Activated CD8-positive, alpha-beta memory T cell treated with anti-CD3 and anti-CD28 coated beads, Interleukin-2, amount 50 U/mL, for 24 hours (primary cell): Measurements from ENCODE around the gene UNC5B.

Experiments used
- DNase-seq: peaks from one replicate; pipeline ENCODE4 v3.0.0-alpha.2; 2020; ENCODE audit errors: extremely low read depth

The UNC5B gene

GRCh38 chr10:71239131-71239915 lies 27.0 kb downstream of the UNC5B start:
- DNase-seq = no peak

DNA sequence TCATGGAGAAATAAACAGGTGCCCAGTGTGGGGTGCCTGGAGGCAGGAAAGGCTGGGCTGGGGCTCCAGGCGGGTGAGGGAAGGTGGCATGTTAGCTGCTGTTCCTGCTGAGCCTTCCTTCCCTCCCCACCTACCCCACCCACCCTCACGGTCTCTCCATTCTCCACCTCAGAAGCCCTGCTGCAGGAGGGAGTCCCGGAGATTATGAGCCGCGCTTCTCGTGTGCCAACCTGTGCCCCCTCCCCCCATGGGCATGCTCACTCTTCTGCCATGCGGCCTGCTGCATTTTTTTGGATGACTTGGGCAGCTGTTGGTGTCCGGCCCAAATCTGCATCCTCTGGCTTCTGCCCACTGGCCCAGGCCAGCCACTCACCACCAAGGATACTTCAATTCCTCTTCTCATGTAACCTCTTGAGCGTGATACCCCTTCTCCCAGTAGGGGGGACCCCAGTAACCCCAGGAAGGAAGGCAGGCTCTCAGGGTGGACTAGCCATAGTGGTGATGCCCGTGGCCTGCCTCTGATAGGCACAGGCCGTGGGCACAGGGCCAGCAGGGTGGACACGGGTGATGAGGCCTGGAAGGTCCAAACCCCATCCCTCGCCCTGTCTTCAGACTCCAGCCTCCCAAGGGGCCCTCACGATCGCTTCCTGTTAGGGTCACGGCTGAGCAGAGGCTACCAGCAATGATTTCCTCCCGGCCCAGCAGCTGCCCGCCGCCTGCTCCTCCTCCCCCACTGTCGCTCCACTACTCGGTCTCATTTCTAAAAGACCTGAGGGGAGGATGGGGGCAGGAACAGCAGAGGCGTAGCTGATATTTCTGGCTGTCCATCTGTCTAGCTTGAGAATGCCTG lies 27.8 kb downstream of the UNC5B start:
- no peak for DNase-seq

DNA sequence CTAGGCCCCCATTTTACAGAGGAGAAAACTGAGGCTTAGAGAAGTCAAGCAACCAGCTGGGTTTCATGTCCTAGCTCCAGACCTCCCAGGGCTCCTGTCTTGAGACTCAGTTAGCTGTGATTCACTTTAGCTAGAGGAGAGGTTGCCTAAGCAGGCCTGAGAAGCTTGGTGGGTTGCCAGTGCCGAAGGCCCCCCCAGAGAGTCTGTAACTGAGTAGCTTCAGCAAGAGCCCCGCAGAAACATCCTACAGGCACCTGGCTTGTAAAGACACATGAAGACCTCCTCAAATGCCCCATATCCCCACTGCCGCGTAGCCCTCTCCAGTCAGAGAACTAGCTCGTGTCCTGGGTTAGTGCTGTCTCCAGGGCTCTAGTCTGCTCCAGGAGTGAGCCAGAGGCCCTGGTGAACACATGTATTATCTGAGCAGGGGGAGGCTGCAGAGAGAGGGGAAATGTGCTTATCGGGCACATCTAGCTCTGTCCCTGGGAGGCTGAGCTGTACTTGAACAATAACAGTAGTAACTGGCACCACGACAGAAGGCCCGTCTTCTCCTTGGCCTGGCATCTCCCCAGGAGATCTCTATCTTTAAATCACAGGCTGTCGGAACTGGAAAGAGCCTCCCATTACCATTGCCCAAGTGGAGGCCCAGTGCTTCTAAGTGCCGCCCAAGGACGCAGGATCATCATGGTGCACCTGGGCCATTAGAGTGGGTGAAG lies 28.9 kb downstream of the UNC5B start:
- no peak for DNase-seq

DNA sequence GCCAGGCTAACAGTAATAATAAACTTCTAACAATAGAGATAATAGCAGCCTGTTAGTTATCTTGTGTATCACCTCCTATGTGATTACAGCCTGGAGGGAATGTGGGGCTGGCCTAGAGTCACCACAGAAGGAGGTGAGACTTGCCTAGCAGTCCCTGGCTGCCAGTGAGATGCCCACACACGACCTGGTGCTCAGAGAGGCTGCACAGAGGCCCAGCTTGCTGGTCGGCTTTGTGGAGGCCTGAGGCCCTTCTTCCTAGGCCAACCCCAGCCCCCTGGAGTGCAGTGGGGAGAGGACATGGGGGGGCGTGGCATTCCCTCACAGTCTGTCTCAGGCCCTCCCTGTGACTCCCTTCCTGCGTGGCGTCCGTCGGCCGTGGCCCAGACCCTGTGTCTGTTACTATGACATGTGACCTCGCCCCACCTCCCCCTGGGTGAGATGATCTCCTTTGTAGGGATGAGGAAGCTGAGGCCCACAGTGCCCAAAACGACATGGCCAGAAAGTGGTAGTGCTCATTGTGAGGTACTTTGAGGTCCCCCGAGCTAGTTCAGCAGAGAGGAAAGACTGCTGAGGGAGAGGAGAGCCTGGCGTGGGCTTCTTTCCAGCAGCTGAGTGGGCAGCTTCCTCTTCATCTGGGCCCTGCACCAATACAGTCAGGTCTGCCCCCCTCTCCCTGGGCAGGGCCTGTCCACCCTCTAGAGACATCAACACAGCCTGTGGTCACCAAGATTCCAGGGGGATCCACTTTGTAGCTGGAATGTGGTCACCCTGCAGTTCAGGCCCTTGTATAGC lies 29.7 kb downstream of the UNC5B start:
- no peak for DNase-seq

DNA sequence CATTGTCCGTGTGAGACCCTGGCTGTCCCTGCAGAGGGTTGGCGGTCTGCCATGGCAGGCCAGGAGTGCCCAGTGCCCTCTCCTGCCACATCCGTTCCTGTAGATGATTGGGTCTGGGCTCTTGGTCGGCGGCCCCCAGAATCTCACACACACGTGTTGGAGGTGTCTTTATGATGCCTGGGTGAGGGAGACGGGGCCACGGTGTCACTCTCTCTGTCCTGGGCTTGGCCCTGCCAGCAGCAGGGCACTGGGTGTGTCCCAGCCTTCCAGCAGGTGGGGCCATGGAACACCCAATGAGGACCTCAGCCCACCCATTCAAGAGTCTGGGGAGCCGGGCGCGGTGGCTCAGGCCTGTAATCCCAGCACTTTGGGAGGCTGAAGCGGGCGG lies 30.2 kb downstream of the UNC5B start:
- no peak for DNase-seq

DNA sequence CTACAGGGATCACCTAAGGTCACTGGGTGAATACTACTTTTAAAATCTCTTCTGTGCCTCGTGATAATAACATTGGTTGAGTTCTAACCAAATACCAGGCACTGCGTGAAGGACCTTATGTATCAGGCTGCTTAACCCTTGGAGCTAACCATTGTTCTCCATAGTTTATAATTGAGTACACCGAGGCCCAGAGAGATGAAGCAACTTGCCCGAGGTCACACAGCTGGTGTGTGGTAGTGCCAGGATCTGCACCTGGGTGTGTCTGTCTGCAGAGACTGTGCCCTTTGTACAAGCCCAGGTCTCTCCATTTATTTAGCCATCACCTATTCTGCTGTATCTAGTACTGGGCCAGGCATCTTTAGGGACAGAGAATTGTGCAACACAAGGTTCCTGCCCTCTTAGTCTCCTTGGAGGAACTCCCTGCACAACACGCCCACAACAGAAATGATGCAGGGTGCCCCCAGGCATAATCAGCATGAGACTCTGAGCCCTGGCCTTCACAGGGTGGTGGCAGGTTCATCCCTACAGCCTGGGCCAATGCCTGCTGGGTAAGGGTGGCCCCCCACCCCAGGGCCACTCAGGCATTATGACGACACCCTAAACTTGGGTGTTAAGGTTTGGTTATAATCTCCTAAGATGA lies 31.5 kb downstream of the UNC5B start:
- DNase-seq = no peak

- no peak for DNase-seq
Observed at GRCh38 chr10:71244431-71245419, 32.4 kb downstream of the UNC5B start.

GRCh38 chr10:71245420-71246325 lies 33.3 kb downstream of the UNC5B start:
- no peak for DNase-seq

- no peak for DNase-seq
Observed at GRCh38 chr10:71246591-71247413, 34.4 kb downstream of the UNC5B start.

GRCh38 chr10:71247414-71247705 lies 35.0 kb downstream of the UNC5B start:
- no peak for DNase-seq

DNA sequence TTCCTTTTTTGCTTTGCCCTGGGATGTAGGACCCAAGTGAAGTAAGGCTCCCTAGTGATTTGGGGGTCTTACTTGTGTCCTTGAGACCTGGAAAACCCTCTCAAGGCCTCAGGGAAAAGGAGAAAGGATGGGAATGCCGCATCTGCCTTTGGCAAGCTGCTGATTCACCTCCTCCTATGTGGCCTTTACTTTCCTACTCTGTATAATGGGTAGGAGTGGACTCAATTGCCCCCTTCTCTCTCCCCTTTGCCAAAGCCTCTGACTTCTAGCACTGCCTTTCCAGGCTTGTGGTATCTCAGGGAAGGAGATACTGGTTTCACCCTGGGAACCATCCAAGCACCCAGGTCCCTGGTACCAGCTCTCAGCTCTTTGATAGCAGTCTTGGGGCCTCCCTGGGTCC lies 35.4 kb downstream of the UNC5B start:
- no peak for DNase-seq

DNA sequence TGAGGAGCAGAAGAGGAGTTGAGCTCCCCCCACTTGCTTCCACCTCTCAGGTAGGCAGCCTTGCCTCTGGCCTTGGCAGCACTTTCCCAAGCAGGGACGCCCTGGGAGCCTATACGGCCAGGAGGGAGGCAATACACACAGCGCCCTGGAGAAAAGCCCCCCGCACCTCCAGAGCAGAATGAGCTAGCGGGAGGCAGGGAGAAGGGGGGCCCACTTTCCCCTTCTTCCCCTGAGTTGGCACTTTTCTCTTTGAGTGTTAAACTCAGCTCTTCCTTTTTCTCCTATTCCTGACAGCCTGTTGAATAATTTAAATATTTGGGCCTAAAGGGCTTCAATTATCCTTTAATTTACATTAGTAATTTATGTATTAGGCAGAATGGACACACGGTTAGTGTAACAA lies 35.8 kb downstream of the UNC5B start:
- DNase-seq = no peak

DNA sequence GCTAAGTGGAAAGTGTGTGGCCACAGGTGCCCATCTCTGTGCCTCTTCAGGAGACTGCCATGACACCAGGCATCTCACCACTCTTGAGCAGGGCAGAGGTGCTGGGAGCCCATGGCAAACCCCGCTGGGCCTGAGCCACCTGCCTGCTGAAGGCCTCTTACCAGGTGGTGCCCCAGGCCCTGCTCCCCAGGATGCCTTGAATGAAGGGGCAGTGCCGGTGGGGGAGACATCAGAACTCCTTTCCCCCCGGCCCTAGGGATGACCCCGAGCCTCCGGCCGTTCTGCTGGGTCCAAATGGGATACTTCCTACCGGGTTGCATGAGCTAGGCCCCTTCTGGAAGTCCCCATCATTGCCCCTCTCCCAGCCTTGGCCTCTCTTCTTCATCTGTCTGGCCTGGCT lies 37.6 kb downstream of the UNC5B start:
- no peak for DNase-seq

- no peak for DNase-seq
Observed at GRCh38 chr10:71250405-71250804, 38.0 kb downstream of the UNC5B start.

- DNase-seq = no peak
Observed at GRCh38 chr10:71250842-71251241, 38.5 kb downstream of the UNC5B start.

GRCh38 chr10:71251319-71251718 lies 38.9 kb downstream of the UNC5B start:
- DNase-seq = no peak

- DNase-seq = no peak
Observed at GRCh38 chr10:71252220-71252619, 39.9 kb downstream of the UNC5B start.
